Measurements from ENCODE around the gene S100A12.

Gene S100A12

DNA sequence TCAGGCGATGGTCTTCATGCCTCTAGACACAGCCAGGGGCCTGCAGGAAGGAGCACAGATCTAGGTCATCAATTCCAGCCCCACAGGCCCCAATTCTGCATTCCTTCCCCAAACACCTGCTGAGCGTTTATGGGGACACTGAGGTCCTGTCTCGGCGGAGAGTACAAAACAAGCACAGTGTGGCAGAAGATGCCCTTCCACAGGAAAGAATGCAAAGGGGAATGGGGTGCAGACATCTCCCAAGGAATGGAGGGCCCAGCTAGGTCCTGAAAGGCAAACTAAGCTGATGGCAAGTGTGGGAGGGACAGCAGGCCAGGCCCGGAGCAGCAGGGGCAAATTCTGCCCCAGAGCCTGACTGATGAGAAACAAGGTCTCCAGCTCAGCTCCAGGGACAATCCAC, 19.0 kb upstream of the S100A12 start:
- TF ChIP-seq, protein P1, sequence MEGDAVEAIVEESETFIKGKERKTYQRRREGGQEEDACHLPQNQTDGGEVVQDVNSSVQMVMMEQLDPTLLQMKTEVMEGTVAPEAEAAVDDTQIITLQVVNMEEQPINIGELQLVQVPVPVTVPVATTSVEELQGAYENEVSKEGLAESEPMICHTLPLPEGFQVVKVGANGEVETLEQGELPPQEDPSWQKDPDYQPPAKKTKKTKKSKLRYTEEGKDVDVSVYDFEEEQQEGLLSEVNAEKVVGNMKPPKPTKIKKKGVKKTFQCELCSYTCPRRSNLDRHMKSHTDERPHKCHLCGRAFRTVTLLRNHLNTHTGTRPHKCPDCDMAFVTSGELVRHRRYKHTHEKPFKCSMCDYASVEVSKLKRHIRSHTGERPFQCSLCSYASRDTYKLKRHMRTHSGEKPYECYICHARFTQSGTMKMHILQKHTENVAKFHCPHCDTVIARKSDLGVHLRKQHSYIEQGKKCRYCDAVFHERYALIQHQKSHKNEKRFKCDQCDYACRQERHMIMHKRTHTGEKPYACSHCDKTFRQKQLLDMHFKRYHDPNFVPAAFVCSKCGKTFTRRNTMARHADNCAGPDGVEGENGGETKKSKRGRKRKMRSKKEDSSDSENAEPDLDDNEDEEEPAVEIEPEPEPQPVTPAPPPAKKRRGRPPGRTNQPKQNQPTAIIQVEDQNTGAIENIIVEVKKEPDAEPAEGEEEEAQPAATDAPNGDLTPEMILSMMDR (conservative IDR thresholded peaks at IDR 0.05; ENCODE audit: low read depth, low read length) = no peak
- DNase-seq (ENCODE audit: low read depth) = no peak
- H3K4me3 ChIP-seq (ENCODE audit: low read depth, low read length) = no peak overlapping the region

- no peak for DNase-seq (ENCODE audit: low read depth)
- TF ChIP-seq, protein P1 (conservative IDR thresholded peaks at IDR 0.05; ENCODE audit: low read depth, low read length) = no peak
- no peak overlapping the region for H3K4me3 ChIP-seq (ENCODE audit: low read depth, low read length)
These were observed 18.5 kb upstream of the S100A12 start for GRCh38 chr1:153393926-153394325.

GRCh38 chr1:153392822-153393221, 17.4 kb upstream of the S100A12 start:
- DNase-seq (ENCODE audit: low read depth) = no peak
- TF ChIP-seq, protein P1 (conservative IDR thresholded peaks at IDR 0.05; ENCODE audit: low read depth, low read length) = no peak
- no peak overlapping the region for H3K4me3 ChIP-seq (ENCODE audit: low read depth, low read length)

DNA sequence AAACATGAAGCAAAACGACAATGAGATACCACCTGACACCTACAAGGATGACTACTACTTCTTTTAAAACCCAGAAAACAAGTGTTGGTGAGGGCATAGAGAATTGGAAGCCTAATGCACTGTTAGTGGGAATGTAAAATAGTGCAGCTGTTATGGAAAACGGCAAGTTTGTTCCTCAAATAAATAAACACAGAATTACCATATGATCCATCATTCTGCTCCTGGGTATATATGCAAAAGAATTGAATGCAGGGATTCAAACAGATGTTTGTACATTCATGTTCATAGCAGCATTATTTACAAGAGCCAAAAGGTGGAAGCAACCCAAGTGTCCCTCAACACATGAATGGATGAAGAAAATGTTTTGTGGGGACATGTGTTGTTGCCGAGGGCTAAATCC, 16.8 kb upstream of the S100A12 start:
- no peak for DNase-seq (ENCODE audit: low read depth)
- H3K4me3 ChIP-seq (ENCODE audit: low read depth, low read length) = no peak overlapping the region
- TF ChIP-seq, protein P1 (conservative IDR thresholded peaks at IDR 0.05; ENCODE audit: low read depth, low read length) = no peak

DNA sequence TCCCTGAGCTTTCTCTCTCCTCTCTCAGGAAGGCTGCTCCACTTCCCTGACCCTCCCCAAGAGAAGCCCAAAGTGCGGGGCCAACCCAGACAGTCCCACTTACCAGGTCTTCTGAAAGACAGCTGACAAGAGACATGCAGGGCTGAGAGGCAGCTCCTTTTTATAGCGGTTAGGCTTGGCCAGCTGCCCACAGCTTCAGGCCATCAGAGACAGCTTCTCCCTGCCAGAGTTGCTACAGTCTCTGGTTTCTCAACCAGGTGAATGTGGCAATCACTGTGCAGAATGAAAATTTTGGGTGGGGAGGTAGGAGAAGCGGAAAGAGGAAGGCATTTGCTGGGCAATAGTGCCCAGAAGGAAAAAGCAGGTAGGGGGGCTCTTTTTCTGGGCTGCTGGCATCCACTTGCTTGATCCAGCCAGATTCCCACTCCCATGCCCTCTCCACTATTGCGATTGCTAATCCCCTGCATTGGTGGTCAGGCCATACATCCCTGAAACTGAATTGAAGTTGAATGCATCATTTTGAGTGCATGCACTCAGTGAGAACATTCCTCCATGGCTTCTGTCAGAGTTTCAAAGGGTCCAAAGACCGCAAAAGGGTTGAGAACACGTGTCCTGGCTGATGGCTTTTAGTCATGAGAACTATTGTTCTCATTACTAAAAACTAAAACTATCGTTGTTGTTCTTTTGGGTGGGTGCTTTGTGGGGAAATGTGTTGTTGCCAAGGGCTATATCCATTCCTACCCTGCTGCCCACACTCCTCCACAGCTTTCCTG, 15.7 kb upstream of the S100A12 start, which contains the start of gene S100A8:
Gene S100A8, minus strand, starts transcription at position 136 of the 773 bp plus-strand sequence. CDS start 538 bp downstream, outside the sequence.
- no peak for DNase-seq (ENCODE audit: low read depth)
- TF ChIP-seq, protein P1 (conservative IDR thresholded peaks at IDR 0.05; ENCODE audit: low read depth, low read length) = no peak
- no peak within 1 kb of the TSS for H3K4me3 ChIP-seq (ENCODE audit: low read depth, low read length)

DNA sequence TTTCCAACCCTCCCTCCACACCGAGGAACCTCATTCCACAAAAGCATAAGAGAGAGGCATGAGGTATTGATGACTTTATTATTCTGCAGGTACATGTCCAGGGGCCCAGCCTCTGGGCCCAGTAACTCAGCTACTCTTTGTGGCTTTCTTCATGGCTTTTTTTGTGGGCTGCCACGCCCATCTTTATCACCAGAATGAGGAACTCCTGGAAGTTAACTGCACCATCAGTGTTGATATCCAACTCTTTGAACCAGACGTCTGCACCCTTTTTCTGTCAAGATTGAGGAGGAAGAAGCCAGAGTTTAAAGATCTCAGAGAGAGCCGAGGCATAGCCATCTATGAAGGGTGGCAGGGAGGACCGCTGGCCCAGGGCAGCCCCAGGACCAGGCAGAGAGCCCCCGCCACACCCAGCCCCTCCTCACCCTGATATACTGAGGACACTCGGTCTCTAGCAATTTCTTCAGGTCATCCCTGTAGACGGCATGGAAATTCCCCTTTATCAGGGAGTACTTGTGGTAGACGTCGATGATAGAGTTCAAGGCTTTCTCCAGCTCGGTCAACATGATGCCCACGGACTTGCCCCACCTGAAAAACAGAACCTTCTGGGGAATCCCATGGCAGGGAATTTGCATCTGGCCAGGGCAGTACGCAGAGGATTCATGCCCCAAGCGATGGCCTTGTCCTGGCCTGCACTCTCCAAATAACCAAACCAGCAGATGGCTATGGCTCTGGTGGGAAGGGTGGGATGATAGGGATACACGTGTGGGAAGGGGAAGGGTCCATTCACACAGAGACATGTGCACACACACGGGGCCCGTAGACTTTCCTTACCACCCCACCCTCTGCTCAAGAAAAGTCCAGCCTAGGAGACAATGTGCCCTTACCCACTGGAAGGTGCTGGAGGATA, 14.8 kb upstream of the S100A12 start:
- no peak for DNase-seq (ENCODE audit: low read depth)
- no peak overlapping the region for H3K4me3 ChIP-seq (ENCODE audit: low read depth, low read length)
- TF ChIP-seq, protein P1 (conservative IDR thresholded peaks at IDR 0.05; ENCODE audit: low read depth, low read length) = no peak

All from choroid plexus epithelial cell (primary cell).